K562 (cell line): ENCODE measurements around the gene METRN. TPM values are rescaled to one million over a fixed set of nuclear protein-coding genes. Genes with fewer than 3 reads are reported as not detected.
"Not testable (repeated sequence)": the region's sequence is repeated elsewhere in the genome, so short reads cannot be mapped to it uniquely, and the experiment has no call there.

Experiments used
- ATAC-seq: fragments of 200-7000 bp; cut with Tn5 transposase; 3 replicates; pipeline ENCODE4 v1.9.1; 2020; ENCODE audit warnings: moderate library complexity
- BruUV-seq: library from RNA; stranded (reverse); fragments of 400-500 nt; replicated peaks from 2 replicates; lab custom pipeline; 2021; lab: Mats Ljungman, UMichigan
- CTCF ChIA-PET: fragments of 300-600 bp; formaldehyde crosslinking; extraction: SDS; loops from one replicate; lab custom pipeline; 2021; ENCODE audit warnings: low intra/inter-chr PET ratio; lab: Yijun Ruan, JAX
- POLR2A ChIA-PET: fragments of 300-600, 350-650 bp; sonication (Branson Sonifier 250); formaldehyde crosslinking; extraction: SDS; loops from one replicate; lab custom pipeline; 2021; ENCODE audit warnings: antibody characterized with exemption, inconsistent platforms; lab: Yijun Ruan, JAX
- DNase-seq, 4 experiments: peaks; one replicate each; pipeline versions ENCODE4 v3.0.0 to v3.0.0-alpha.2; 2011 to 2018; ENCODE audit warnings: low spot score in 3 of 4, mixed read lengths in 3 of 4; ENCODE audit errors: extremely low read depth in 1 of 4
- FAIRE-seq: peaks from 2 replicates; lab custom pipeline; 2011; peaks lifted over from hg19 to GRCh38; lab: Jason Lieb, UNC
- H2AFZ ChIP-seq: 2 replicates; pipeline ENCODE4 v1.6.0; 2011; ENCODE audit warnings: low read depth, low read length, control low read depth, inconsistent platforms
- H3K27ac ChIP-seq: fragments of 200-600 bp; 3 replicates; pipeline ENCODE4 v1.8.0; 2011; ENCODE audit warnings: low read depth, mild to moderate bottlenecking, control low read depth, inconsistent platforms, low read length, moderate library complexity, mixed read lengths; ENCODE audit errors: extremely low read depth
- H3K27me3 ChIP-seq, 2 experiments: fragments of 300-600 bp in 1 of 2; 2 replicates in 1 of 2; 3 replicates in 1 of 2; pipeline versions ENCODE4 v1.6.0 to v1.8.0; 2011; ENCODE audit warnings: inconsistent platforms in 2 of 2, low read length in 2 of 2, mild to moderate bottlenecking in 1 of 2, mixed read lengths in 1 of 2, moderate library complexity in 1 of 2; ENCODE audit not compliant: control insufficient read depth in 2 of 2, insufficient read depth in 2 of 2
- H3K36me3 ChIP-seq: fragments of 300-600 bp; 3 replicates; pipeline ENCODE4 v1.8.0; 2011; ENCODE audit warnings: mild to moderate bottlenecking, low read length, inconsistent platforms; ENCODE audit not compliant: control insufficient read depth, insufficient read depth
- H3K4me1 ChIP-seq, 2 experiments: fragments of 200-600 bp in 1 of 2; replicated peaks in 1 of 2; 2 replicates in 1 of 2; 3 replicates in 1 of 2; pipeline versions ENCODE4 v1.5.1 to v1.8.0; 2011; ENCODE audit warnings: inconsistent platforms in 2 of 2, low read length in 2 of 2, mild to moderate bottlenecking in 1 of 2, mixed read lengths in 1 of 2, moderate library complexity in 1 of 2; ENCODE audit not compliant: control insufficient read depth in 2 of 2, insufficient read depth in 2 of 2
- H3K4me2 ChIP-seq: 2 replicates; pipeline ENCODE4 v1.6.1; 2011; ENCODE audit warnings: low read length, control low read depth, inconsistent platforms, mixed read lengths; ENCODE audit not compliant: insufficient read depth
- H3K4me3 ChIP-seq: fragments of 200-600 bp; sonication (generic), shearing (Covaris generic); 2 replicates; pipeline ENCODE4 v1.5.1; 2016; ENCODE audit warnings: control low read depth, inconsistent platforms
- H3K79me2 ChIP-seq: fragments of 200-600 bp; 3 replicates; pipeline ENCODE4 v1.8.0; 2011; ENCODE audit warnings: low read length, inconsistent platforms; ENCODE audit not compliant: control insufficient read depth, insufficient read depth
- H3K9ac ChIP-seq, 2 experiments: 2 replicates each; pipeline versions ENCODE4 v1.6.0 to v1.6.1; 2011; ENCODE audit warnings: low read depth in 2 of 2, low read length in 2 of 2, control low read depth in 1 of 2, inconsistent platforms in 1 of 2, mild to moderate bottlenecking in 1 of 2, mixed read lengths in 1 of 2; ENCODE audit not compliant: insufficient read depth in 1 of 2
- H3K9me1 ChIP-seq: one replicate; pipeline ENCODE4 v1.6.0; 2011; ENCODE audit warnings: inconsistent platforms, mild to moderate bottlenecking, low read length, moderate library complexity; ENCODE audit not compliant: control insufficient read depth, insufficient read depth
- H3K9me3 ChIP-seq: replicated peaks from 2 replicates; pipeline ENCODE4 v1.5.1; 2011; ENCODE audit warnings: low read depth, low read length, inconsistent platforms; ENCODE audit not compliant: control insufficient read depth, insufficient read depth
- H4K20me1 ChIP-seq: replicated peaks from 2 replicates; pipeline ENCODE4 v1.6.1; 2011; ENCODE audit warnings: low read length, inconsistent platforms, mixed read lengths; ENCODE audit not compliant: control insufficient read depth, insufficient read depth
- ZBTB33 ChIP-seq: sonication (generic); formaldehyde crosslinking; IDR thresholded peaks from 2 replicates; pipeline ENCODE4 v1.8.1; 2023; ENCODE audit warnings: mild to moderate bottlenecking, missing genetic modification reagents
- WGBS: fragments of 100-300 bp; shearing (Covaris generic); methylation state at CpG from one replicate; pipeline ENCODE4 v1.1.6; 2016; ENCODE audit warnings: low coverage, mixed read lengths; ENCODE audit not compliant: insufficient coverage; ENCODE audit errors: missing lambda C conversion rate; 5-methylcytosine and 5-hydroxymethylcytosine counted together
- in situ Hi-C: fragments of 300-500 bp; cut with MboI; formaldehyde crosslinking; loops from 4 replicates; pipeline ENCODE4 v1.15.0; 2018; ENCODE audit warnings: inconsistent platforms, mixed read lengths
- intact Hi-C: fragments of 100-400 bp; cut with micrococcal nuclease; formaldehyde crosslinking; loops from 2 replicates; pipeline ENCODE4 v1.14.2; 2022
- polyA plus RNA-seq, 8 experiments: library from polyadenylated mRNA; depleted of rRNA in 4 of 8; stranded (reverse) in 5 of 8; unstranded in 3 of 8; fragments of >200 nt; fragmentation: Nextera tagmentation in 2 of 8; fragmentation: Illumina TruSeq in 1 of 8; extraction: Ambion mirVana in 2 of 8; extraction: Trizol in 1 of 8; gene quantifications; 2 replicates each; pipeline versions ENCODE4 v1.2.1 to v1.2.3, GENCODE V29; 2011 to 2014; ENCODE audit warnings: inconsistent platforms in 1 of 8, missing spikeins in 1 of 8
- total RNA-seq, 7 experiments: library from RNA; depleted of rRNA in 6 of 7; stranded (reverse); fragments of >200 nt in 6 of 7; fragmentation: Illumina TruSeq in 2 of 7; extraction: Trizol in 2 of 7; gene quantifications; 2 replicates each; pipeline versions ENCODE4 v1.2.1 to v1.2.3, GENCODE V29; 2011 to 2021; ENCODE audit warnings: low replicate concordance in 1 of 7

METRN gene
- total and polyA plus RNA-seq, 9 of the 15 experiments (the other 6 are each of a cell fraction or from before 2014, with no cell fraction given), result 0.20 to 89.8 (median 15.4) TPM

GRCh38 chr16:689175-689897, 25.6 kb upstream of the METRN start (continued):
- TF ChIP-seq ZBTB33 (CRISPR knock-in tag), result peak; percentile 67; the same call in 1 of the 2 replicates
- TF ChIP-seq, all 486 proteins: peak for 10

GRCh38 chr16:691242-691641, 23.7 kb upstream of the METRN start:
- CTCF ChIA-PET, intact Hi-C loops, in situ Hi-C loops, DNase-seq, H3K9me1 ChIP-seq, H3K27me3 ChIP-seq, BruUV-seq, ATAC-seq, H3K9me3 ChIP-seq, FAIRE-seq, H4K20me1 ChIP-seq, H2AFZ ChIP-seq, H3K27ac ChIP-seq, H3K4me2 ChIP-seq, H3K4me3 ChIP-seq: not testable (repeated sequence)
- H3K36me3 ChIP-seq, result peaks cover 23% of the 10 kb centered on the region; the same call in 2 of the 3 replicates
- peak overlapping the region in 1 of 2 experiments; percentile 42; a peak in 2 of 4 replicates for H3K9ac ChIP-seq
- WGBS, result 81% methylated on average over 12 of the region's 16 CpGs
- peaks cover 12 to 84% of the 10 kb centered on the region in 2 experiments for H3K4me1 ChIP-seq
- POLR2A ChIA-PET, result interaction anchor here (0.7 kb wide), 1 partner anchor 312 kb away, joined by 3 read pairs; no protein-coding TSS in a partner anchor
- peaks cover 17% of the 10 kb centered on the region; the same call in 2 of the 3 replicates for H3K79me2 ChIP-seq
